GM19043 (cell line): Measurements from ENCODE around the gene CAMKV.
A peak's percentile ranks its signal among the peaks of the same experiment; 100 is the strongest.
"Not testable (repeated sequence)": the region's sequence is repeated elsewhere in the genome, so short reads cannot be mapped to it uniquely, and the experiment has no call there.

Experiments used
- ATAC-seq: cut with Tn5 transposase; IDR thresholded peaks from one replicate; pipeline ENCODE4 v1.9.1; 2021; ENCODE audit warnings: low read depth; ENCODE audit not compliant: unreplicated experiment

CAMKV gene

GRCh38 chr3:49859576-49860305 is 10.0 kb downstream of the CAMKV start:
- no peak for ATAC-seq

GRCh38 chr3:49856181-49857005 is 13.3 kb downstream of the CAMKV start, which contains the start of gene TRAIP:
Gene TRAIP (minus strand): TSS chr3:49856564. CDS start chr3:49856453, 111 bp downstream.
- peak; percentile 94 for ATAC-seq

- ATAC-seq = no peak
Observed at GRCh38 chr3:49855662-49856061, 14.0 kb downstream of the CAMKV start.

GRCh38 chr3:49845694-49846093 is 24.0 kb downstream of the CAMKV start:
- ATAC-seq = no peak

GRCh38 chr3:49844464-49845183 is 25.1 kb downstream of the CAMKV start:
- no peak for ATAC-seq

GRCh38 chr3:49842843-49843517 is 26.7 kb downstream of the CAMKV start:
- no peak for ATAC-seq

- ATAC-seq = no peak
Observed at GRCh38 chr3:49841806-49842205, 27.9 kb downstream of the CAMKV start.

- ATAC-seq = no peak
Observed at GRCh38 chr3:49841126-49841696, 28.5 kb downstream of the CAMKV start.

- ATAC-seq = no peak
Observed at GRCh38 chr3:49840388-49840787, 29.3 kb downstream of the CAMKV start.

GRCh38 chr3:49839193-49839809 is 30.4 kb downstream of the CAMKV start:
- ATAC-seq = no peak

GRCh38 chr3:49831341-49831740 is 38.4 kb downstream of the CAMKV start:
- ATAC-seq = no peak

GRCh38 chr3:49826016-49826415 is 43.7 kb downstream of the CAMKV start:
- ATAC-seq = no peak

GRCh38 chr3:49823131-49823530 is 46.6 kb downstream of the CAMKV start:
- not testable (repeated sequence) for ATAC-seq

GRCh38 chr3:49813497-49814174 is 56.1 kb downstream of the CAMKV start, which contains the start of gene UBA7:
Gene UBA7 (minus strand): TSS chr3:49813953. CDS start chr3:49813787, 166 bp downstream.
- ATAC-seq = peak; percentile 81

- ATAC-seq = no peak
Observed at GRCh38 chr3:49812916-49813496, 56.7 kb downstream of the CAMKV start.
